CD8-positive, alpha-beta memory T cell (primary cell): ENCODE data around the gene GLCE. TPM values are rescaled to one million over a fixed set of nuclear protein-coding genes. Genes with fewer than 3 reads are reported as not detected.
A peak's percentile ranks its signal among the peaks of the same experiment; 100 is the strongest.

Experiments used
- CTCF ChIA-PET: fragments of 350-600 bp; sonication (Branson Sonifier 250); formaldehyde crosslinking; loops from one replicate; lab custom pipeline; 2021; ENCODE audit warnings: antibody characterized with exemption; lab: Charles Lee
- POLR2A ChIA-PET: fragments of 350-600 bp; sonication (Branson Sonifier 250); formaldehyde crosslinking; loops from one replicate; lab custom pipeline; 2021; ENCODE audit warnings: antibody characterized with exemption; lab: Charles Lee
- DNase-seq, 5 donors: peaks; one replicate each; pipeline versions ENCODE4 v3.0.0 to v3.0.0-alpha.2; 2020 to 2022; ENCODE audit warnings: mixed read lengths in 1 of 5
- H3K27ac ChIP-seq: one replicate; pipeline ENCODE4 v1.7.0; 2013; ENCODE audit warnings: low read depth, mild to moderate bottlenecking, low read length, moderate library complexity
- H3K27me3 ChIP-seq: 2 replicates; pipeline ENCODE4 v1.7.0; 2013; ENCODE audit warnings: low read length, mild to moderate bottlenecking; ENCODE audit not compliant: insufficient read depth, poor library complexity, severe bottlenecking
- H3K36me3 ChIP-seq: 2 replicates; pipeline ENCODE4 v1.7.0; 2013; ENCODE audit warnings: mild to moderate bottlenecking, low read length, moderate library complexity; ENCODE audit not compliant: insufficient read depth
- H3K4me1 ChIP-seq: 2 replicates; pipeline ENCODE4 v1.7.0; 2013; ENCODE audit warnings: mild to moderate bottlenecking, low read length, moderate library complexity; ENCODE audit not compliant: insufficient read depth
- H3K4me3 ChIP-seq: 2 replicates; pipeline ENCODE4 v1.7.0; 2013; ENCODE audit warnings: mild to moderate bottlenecking, low read length
- H3K9me3 ChIP-seq: 2 replicates; pipeline ENCODE4 v1.7.0; 2013; ENCODE audit warnings: mild to moderate bottlenecking, low read length
- H3K27ac Mint-ChIP-seq, 8 donors: one replicate each; pipeline ENCODE4 v1.8.0; 2020 to 2021; ENCODE audit warnings: mixed read lengths in 8 of 8, mild to moderate bottlenecking in 6 of 8, inconsistent platforms in 3 of 8, moderate library complexity in 3 of 8
- H3K27me3 Mint-ChIP-seq, 2 donors: one replicate each; pipeline ENCODE4 v1.8.0; 2020 to 2021; ENCODE audit warnings: mixed read lengths in 2 of 2, mild to moderate bottlenecking in 1 of 2, moderate library complexity in 1 of 2
- H3K36me3 Mint-ChIP-seq, 3 donors: one replicate each; pipeline ENCODE4 v1.8.0; 2020 to 2021; ENCODE audit warnings: mixed read lengths in 3 of 3, inconsistent platforms in 1 of 3, mild to moderate bottlenecking in 1 of 3
- H3K4me1 Mint-ChIP-seq, 3 donors: one replicate each; pipeline ENCODE4 v1.8.0; 2020 to 2021; ENCODE audit warnings: mixed read lengths in 3 of 3, inconsistent platforms in 1 of 3, mild to moderate bottlenecking in 1 of 3
- H3K4me3 Mint-ChIP-seq, 7 donors: one replicate each; pipeline ENCODE4 v1.8.0; 2020 to 2021; ENCODE audit warnings: mixed read lengths in 7 of 7, mild to moderate bottlenecking in 6 of 7, moderate library complexity in 4 of 7, inconsistent platforms in 2 of 7
- H3K9me3 Mint-ChIP-seq, 5 donors: one replicate each; pipeline ENCODE4 v1.8.0; 2020 to 2022; ENCODE audit warnings: mixed read lengths in 5 of 5, mild to moderate bottlenecking in 3 of 5, moderate library complexity in 2 of 5, inconsistent platforms in 1 of 5
- polyA plus RNA-seq: library from polyadenylated mRNA; unstranded; fragments of 300-500 nt; fragmentation: Illumina TruSeq; gene quantifications from one replicate; pipeline ENCODE4 v1.2.3, GENCODE V29; 2021
- total RNA-seq, 2 experiments: library from RNA; stranded (reverse); gene quantifications; one replicate each; pipeline ENCODE4 v1.2.3, GENCODE V29; 2021

Gene GLCE
- total RNA-seq (1 to 10 TPM; 5.4 to 5.7 TPM), polyA plus RNA-seq (8.4 TPM)

GRCh38 chr15:69160141-69160993 is at the start of gene GLCE:
Gene GLCE (plus strand): TSS chr15:69160635. CDS start chr15:69255807, 95,172 bp downstream.
- Histone ChIP-seq H3K4me3 (peak within 1 kb of the TSS; percentile 89), H3K36me3 (no peaks in the 10 kb centered on the region), H3K4me1 (peaks cover 5% of the 10 kb centered on the region), H3K27ac (peak within 1 kb of the TSS; percentile 32), H3K27me3 (no peaks in the 10 kb centered on the region), H3K9me3 (no peaks in the 10 kb centered on the region)
- peaks cover 13 to 22% (median 16%) of the 10 kb centered on the region in 3 donors for H3K4me1 Mint-ChIP-seq
- ChIA-PET POLR2A (interaction anchor here (2.0 kb wide), 1 partner anchor 292 kb away, joined by 13 read pairs; the partner anchor contains the start of gene RPLP1), CTCF (interaction anchor here (1.3 to 1.4 kb wide), 2 partner anchors 12 to 101 kb away, joined by 5 read pairs; no protein-coding TSS in a partner anchor)
- peak within 1 kb of the TSS; percentile 92 to 99 (median 96) for H3K4me3 Mint-ChIP-seq
- DNase-seq, result peak; percentile 87 to 94 (median 92)
- H3K27ac Mint-ChIP-seq, result peak within 1 kb of the TSS; percentile 78 to 95 (median 90)
- no peaks in the 10 kb centered on the region for H3K9me3 Mint-ChIP-seq
- H3K36me3 Mint-ChIP-seq, result peaks cover 0 to 12% (median 0%) of the 10 kb centered on the region in 3 donors
- H3K27me3 Mint-ChIP-seq, result peaks cover 2 to 11% of the 10 kb centered on the region in 2 donors

DNA sequence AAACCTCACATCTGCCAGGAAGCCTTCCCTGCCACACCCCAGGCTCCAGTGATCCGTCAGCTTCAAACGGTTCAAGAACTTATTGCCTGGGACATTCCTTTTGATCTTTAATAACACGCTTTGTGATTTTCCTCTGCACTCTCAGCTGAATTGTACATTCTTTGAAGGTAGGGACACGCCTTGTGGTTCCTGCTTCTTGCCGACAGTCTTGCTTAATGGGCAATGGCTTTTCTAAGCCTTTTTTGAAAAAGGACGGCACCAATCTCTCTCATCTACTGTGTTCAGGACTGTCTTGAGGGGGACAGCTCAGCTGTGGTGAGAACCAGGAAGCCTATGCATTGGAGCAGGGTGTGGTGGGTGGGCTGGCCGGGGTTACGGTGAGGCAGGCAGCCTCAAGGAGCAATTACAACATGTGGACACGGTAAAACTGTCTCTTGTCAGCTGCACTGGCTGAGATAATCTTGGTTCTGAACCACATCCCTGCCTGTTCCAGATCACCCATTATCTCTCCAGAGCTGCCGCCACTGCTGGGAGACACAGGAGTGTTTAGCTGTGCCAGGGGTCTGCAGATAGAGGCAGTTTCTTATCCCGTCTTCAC is 46.0 kb upstream of the GLCE start:
- DNase-seq, result no peak
- H3K36me3 Mint-ChIP-seq, result peaks cover 0 to 3% (median 0%) of the 10 kb centered on the region in 3 donors
- H3K4me3 ChIP-seq, result no peak overlapping the region
- H3K27me3 ChIP-seq, result no peaks in the 10 kb centered on the region
- POLR2A ChIA-PET, result no interaction called here
- peaks cover 20 to 53% of the 10 kb centered on the region in 2 donors for H3K27me3 Mint-ChIP-seq
- CTCF ChIA-PET, result no interaction called here
- H3K9me3 ChIP-seq, result no peaks in the 10 kb centered on the region
- peaks cover 14 to 17% (median 14%) of the 10 kb centered on the region in 3 donors for H3K4me1 Mint-ChIP-seq
- peak overlapping the region in 2 of 8 donors; percentile 25 to 37 for H3K27ac Mint-ChIP-seq
- H3K9me3 Mint-ChIP-seq, result no peaks in the 10 kb centered on the region
- H3K27ac ChIP-seq, result no peak overlapping the region
- H3K4me3 Mint-ChIP-seq, result peak overlapping the region in 6 of 7 donors; percentile 4 to 60 (median 28)
- no peaks in the 10 kb centered on the region for H3K36me3 ChIP-seq
- H3K4me1 ChIP-seq, result no peaks in the 10 kb centered on the region

- Histone ChIP-seq H3K27ac (no peak overlapping the region), H3K4me3 (no peak overlapping the region), H3K4me1 (no peaks in the 10 kb centered on the region), H3K9me3 (no peaks in the 10 kb centered on the region), H3K27me3 (no peaks in the 10 kb centered on the region), H3K36me3 (no peaks in the 10 kb centered on the region)
- H3K4me3 Mint-ChIP-seq, result no peak overlapping the region
- no peak for DNase-seq
- no peaks in the 10 kb centered on the region for H3K9me3 Mint-ChIP-seq
- peaks cover 21 to 53% of the 10 kb centered on the region in 2 donors for H3K27me3 Mint-ChIP-seq
- peaks cover 14 to 17% (median 14%) of the 10 kb centered on the region in 3 donors for H3K4me1 Mint-ChIP-seq
- CTCF ChIA-PET, result no interaction called here
- no peak overlapping the region for H3K27ac Mint-ChIP-seq
- peaks cover 0 to 3% (median 0%) of the 10 kb centered on the region in 3 donors for H3K36me3 Mint-ChIP-seq
- POLR2A ChIA-PET, result no interaction called here
These were observed 45.4 kb upstream of the GLCE start for GRCh38 chr15:69115031-69115430.

GRCh38 chr15:69116391-69116790 is 44.0 kb upstream of the GLCE start:
- CTCF ChIA-PET, result no interaction called here

GRCh38 chr15:69117431-69117871 is 43.0 kb upstream of the GLCE start:
- Mint-ChIP-seq H3K4me3 (no peak overlapping the region), H3K36me3 (peaks cover 0 to 3% (median 0%) of the 10 kb centered on the region in 3 donors), H3K27me3 (peaks cover 21 to 53% of the 10 kb centered on the region in 2 donors), H3K9me3 (no peaks in the 10 kb centered on the region), H3K27ac (no peak overlapping the region), H3K4me1 (peaks cover 14 to 17% (median 14%) of the 10 kb centered on the region in 3 donors)
- CTCF ChIA-PET, result no interaction called here
- POLR2A ChIA-PET, result no interaction called here
- H3K27me3 ChIP-seq, result no peaks in the 10 kb centered on the region
- no peak overlapping the region for H3K27ac ChIP-seq
- no peak for DNase-seq
- H3K4me3 ChIP-seq, result no peak overlapping the region
- H3K4me1 ChIP-seq, result no peaks in the 10 kb centered on the region
- no peaks in the 10 kb centered on the region for H3K9me3 ChIP-seq
- H3K36me3 ChIP-seq, result no peaks in the 10 kb centered on the region

More at GRCh38 chr15:69116391-69116790, 44.0 kb upstream of the GLCE start:
- Mint-ChIP-seq H3K9me3 (no peaks in the 10 kb centered on the region), H3K27ac (no peak overlapping the region), H3K27me3 (peaks cover 21 to 53% of the 10 kb centered on the region in 2 donors), H3K4me3 (no peak overlapping the region), H3K36me3 (peaks cover 0 to 3% (median 0%) of the 10 kb centered on the region in 3 donors), H3K4me1 (peaks cover 14 to 17% (median 14%) of the 10 kb centered on the region in 3 donors)
- H3K4me3 ChIP-seq, result no peak overlapping the region
- H3K36me3 ChIP-seq, result no peaks in the 10 kb centered on the region
- no peak for DNase-seq
- POLR2A ChIA-PET, result no interaction called here
- no peaks in the 10 kb centered on the region for H3K9me3 ChIP-seq
- H3K4me1 ChIP-seq, result no peaks in the 10 kb centered on the region
- H3K27me3 ChIP-seq, result no peaks in the 10 kb centered on the region
- H3K27ac ChIP-seq, result no peak overlapping the region

GRCh38 chr15:69118089-69118488 is 42.3 kb upstream of the GLCE start:
- no peak overlapping the region for H3K4me3 Mint-ChIP-seq
- H3K9me3 Mint-ChIP-seq, result no peaks in the 10 kb centered on the region
- DNase-seq, result no peak
- POLR2A ChIA-PET, result no interaction called here
- no peaks in the 10 kb centered on the region for H3K4me1 ChIP-seq
- no peak overlapping the region for H3K27ac ChIP-seq
- no peak overlapping the region for H3K4me3 ChIP-seq
- H3K9me3 ChIP-seq, result no peaks in the 10 kb centered on the region
- CTCF ChIA-PET, result no interaction called here
- H3K27ac Mint-ChIP-seq, result no peak overlapping the region
- peaks cover 18 to 53% of the 10 kb centered on the region in 2 donors for H3K27me3 Mint-ChIP-seq
- no peaks in the 10 kb centered on the region for H3K36me3 ChIP-seq
- peaks cover 0 to 3% (median 0%) of the 10 kb centered on the region in 3 donors for H3K36me3 Mint-ChIP-seq
- no peaks in the 10 kb centered on the region for H3K27me3 ChIP-seq
- peaks cover 14 to 16% (median 14%) of the 10 kb centered on the region in 3 donors for H3K4me1 Mint-ChIP-seq

DNA sequence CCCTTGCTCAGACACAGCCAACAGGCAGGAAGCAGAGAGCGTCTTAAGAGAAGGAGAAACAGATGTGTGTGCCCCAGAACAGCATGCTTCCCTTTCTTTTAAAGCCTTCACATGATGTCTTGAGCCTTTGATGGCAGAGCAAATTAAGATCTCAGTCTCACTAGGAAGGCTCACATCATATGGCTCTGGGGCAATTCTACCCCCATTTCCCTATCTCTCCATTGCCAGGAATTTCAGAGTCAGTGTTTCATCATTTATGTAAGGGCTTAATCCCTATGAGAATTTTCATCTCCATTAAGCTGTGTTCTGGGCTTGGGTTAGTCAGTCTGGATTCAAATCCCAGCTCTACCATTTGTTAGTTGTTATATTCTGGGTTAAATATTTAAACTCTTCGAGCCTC is 41.4 kb upstream of the GLCE start:
- H3K4me1 Mint-ChIP-seq, result peaks cover 7 to 8% (median 8%) of the 10 kb centered on the region in 3 donors
- Histone ChIP-seq H3K4me3 (no peak overlapping the region), H3K27me3 (no peaks in the 10 kb centered on the region), H3K27ac (no peak overlapping the region), H3K36me3 (no peaks in the 10 kb centered on the region), H3K9me3 (no peaks in the 10 kb centered on the region), H3K4me1 (no peaks in the 10 kb centered on the region)
- no peak overlapping the region for H3K4me3 Mint-ChIP-seq
- H3K36me3 Mint-ChIP-seq, result peaks cover 0 to 2% (median 0%) of the 10 kb centered on the region in 3 donors
- POLR2A ChIA-PET, result no interaction called here
- H3K27me3 Mint-ChIP-seq, result peaks cover 14 to 45% of the 10 kb centered on the region in 2 donors
- H3K27ac Mint-ChIP-seq, result no peak overlapping the region
- DNase-seq, result no peak
- CTCF ChIA-PET, result interaction anchor here (0.6 kb wide), 1 partner anchor 284 kb away, joined by 3 read pairs; no protein-coding TSS in a partner anchor
- no peaks in the 10 kb centered on the region for H3K9me3 Mint-ChIP-seq
